GM19324 (cell line): Measurements from ENCODE around the gene JAK2.
"Not testable (repeated sequence)": the region's sequence is repeated elsewhere in the genome, so short reads cannot be mapped to it uniquely, and the experiment has no call there.

ENCODE experiments used
- ATAC-seq: cut with Tn5 transposase; IDR thresholded peaks from one replicate; pipeline ENCODE4 v1.9.1; 2021; ENCODE audit warnings: mild to moderate bottlenecking, moderate library complexity; ENCODE audit not compliant: unreplicated experiment, low FRiP score

Gene JAK2

DNA sequence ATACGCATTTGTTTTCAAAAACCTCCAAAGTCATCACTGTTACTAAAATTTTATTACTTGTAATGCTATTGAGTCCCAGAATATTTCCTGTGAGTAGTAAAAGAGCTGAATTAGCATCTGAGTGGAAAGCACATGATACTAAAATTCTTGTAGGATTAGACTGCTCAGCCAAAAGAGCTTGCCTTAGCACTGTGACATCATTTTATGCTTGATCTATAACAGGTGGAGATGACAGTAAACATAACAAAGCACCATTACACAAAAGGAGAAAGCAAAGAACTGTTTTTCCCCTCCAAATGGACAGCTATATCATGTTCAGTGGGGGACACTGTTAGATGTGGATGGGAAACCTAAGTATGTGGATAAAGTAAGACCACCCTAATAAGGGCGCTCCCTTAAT lies 5.8 kb upstream of the JAK2 start:
- no peak for ATAC-seq

DNA sequence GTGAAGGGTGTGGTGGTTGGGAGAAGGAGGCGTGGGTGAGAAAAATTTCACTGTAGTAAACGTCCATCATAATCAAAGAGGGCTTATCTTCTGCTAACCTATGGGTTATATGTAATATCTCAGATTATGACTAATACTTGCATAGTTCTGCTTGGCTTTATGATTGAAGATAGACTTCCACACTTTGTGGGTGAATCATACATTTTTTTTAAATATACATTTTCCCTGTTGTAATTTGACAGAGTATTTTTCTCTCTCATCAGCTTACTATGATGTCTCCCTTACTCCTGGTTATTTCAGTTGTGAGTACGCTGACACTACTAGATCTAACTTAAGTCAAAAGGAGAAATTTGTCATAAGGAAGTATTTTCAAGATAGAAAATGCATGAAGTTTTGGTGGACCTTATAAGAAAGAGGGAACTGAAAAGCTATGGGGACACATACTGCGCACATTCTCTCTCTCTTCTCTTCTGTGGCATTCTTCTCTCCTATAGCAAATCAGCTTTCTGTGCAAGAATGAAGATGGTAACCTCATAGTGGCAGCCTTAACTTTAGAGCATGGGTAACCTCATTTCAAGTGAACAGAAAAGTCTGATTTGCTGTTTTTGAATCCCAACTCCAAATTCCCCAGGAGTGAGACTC lies 4.9 kb upstream of the JAK2 start:
- no peak for ATAC-seq

DNA sequence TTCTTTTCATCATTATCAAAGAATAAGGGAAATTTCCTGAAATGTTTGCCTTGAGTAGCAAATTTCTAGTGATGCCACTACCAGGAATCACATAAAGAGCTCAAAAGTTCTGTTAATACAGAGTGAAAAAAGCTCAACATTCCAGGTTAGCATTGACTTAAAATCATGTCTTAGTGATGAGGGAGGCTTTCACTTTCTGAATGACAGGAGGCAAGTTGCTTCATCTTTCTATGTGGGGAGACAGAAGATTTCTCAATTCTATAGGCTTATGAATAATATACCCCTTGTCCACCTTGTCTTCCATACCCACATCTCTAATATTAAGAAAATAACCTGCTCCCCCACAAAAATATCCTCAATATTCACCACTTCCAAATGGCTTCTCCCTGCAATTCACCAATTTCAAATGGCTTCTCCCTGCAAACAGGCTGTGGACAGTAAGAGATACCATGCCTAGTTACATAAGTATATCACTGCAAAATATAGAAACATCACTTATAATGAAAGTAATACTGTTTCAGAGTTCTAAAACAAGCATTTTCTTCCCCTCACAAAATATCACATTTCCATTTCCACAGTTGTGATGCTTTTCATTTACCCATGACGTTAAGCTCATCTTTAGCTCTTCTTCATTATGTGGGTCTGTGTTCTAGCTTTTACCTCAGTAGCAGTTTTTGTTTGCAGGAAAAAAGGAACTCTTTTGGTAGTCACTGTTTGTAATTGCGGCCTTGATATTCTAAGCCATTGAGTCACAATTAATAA lies 2.2 kb upstream of the JAK2 start:
- no peak for ATAC-seq

DNA sequence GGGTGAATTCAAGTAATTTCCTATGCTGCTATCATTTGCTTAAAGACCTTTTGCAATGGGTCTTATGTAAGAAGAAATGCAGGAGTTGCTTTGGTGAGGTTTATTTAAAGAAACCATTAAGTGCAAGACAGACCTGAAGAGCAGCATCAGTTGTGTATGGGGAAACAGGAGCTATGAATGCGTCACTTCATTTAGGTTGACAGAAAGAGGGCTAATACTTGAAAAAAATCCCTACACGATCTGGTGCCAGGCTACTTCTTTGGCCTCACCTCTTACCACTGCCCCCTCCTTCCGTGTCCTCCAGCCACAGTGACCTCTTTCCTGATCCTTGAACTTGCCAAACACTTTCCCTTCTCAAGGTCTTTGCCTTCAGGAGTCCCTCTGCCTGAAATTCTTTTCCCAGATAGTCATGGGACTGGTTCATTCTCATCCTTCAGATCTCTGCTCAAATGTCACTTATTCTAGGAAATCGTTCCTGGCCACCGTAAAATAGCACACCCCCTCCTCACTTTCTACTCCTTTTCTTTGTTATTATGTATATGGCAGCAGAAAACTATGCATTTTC lies 1.4 kb upstream of the JAK2 start:
- ATAC-seq = no peak

DNA sequence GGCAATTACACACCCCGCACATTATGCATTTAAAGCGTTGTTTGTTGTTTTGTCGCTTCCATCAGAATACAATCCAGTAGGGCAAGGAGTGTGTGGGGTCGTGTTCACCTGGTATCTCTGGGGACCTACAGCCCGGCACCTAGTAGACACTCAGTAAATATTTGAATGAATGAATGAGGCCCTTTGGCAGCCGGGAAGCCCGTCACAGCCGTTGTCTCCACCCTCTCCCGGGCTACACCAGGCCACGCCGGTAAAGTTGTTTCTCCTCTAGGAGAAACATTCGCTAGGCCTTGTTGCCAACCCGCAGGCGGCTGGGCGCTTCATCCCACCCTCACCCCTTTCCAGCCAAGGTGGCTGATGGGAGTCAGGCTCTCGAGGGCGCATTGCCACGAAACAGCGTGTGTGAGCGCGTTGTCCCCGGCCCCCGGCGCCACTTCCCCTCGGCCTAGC lies 876 bp upstream of the JAK2 start:
- ATAC-seq = peak; percentile 19

DNA sequence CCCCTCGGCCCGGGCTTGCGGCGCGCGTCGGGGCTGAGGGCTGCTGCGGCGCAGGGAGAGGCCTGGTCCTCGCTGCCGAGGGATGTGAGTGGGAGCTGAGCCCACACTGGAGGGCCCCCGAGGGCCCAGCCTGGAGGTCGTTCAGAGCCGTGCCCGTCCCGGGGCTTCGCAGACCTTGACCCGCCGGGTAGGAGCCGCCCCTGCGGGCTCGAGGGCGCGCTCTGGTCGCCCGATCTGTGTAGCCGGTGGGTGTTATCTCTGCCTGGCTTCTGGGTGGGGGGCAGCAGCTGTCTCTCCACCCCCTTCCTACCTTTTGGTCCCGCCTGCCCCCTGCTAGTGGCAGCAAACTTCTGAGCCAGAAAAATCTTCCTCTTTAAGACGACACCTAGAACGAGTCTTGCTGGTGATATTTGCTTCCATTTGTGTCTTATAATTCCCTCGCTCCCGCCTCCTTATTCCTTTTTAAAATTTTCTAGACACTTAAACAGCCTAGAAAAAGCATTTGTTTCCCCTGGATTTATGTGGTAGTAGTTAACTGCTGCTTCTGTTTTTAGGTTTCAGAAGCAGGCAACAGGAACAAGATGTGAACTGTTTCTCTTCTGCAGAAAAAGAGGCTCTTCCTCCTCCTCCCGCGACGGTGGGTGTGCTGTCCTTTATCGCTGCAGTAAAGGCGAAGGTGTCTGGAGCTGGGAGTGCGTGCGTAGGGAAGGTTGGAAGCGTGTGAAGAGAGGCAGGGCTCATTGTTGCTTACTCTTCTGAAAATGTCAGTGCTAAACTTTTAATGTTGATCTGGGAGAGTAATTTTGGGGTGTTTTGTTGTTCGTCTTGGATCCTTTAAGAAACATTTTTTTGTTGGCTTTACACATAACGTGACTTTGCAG lies 554 bp downstream of the JAK2 start:
- no peak for ATAC-seq

DNA sequence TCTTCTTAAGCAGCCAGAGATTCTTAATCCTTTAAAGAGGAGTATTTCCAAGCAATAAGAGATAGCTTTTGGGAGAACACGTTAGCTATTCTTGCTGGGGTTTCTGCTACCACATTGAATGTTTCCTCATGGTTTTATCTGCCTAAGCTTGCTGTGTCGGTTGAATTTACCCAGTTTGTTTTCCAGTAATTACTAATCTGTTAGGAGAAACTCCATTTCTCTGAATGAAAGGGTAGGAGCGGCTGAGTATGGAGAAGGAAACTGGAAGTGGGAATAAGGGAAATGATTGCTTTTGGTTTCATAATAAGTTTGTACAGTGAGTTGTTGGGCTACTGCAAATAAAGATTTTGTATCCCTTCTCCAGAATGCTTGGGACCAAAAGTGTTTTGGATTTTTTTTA lies 1.2 kb downstream of the JAK2 start:
- ATAC-seq = no peak

DNA sequence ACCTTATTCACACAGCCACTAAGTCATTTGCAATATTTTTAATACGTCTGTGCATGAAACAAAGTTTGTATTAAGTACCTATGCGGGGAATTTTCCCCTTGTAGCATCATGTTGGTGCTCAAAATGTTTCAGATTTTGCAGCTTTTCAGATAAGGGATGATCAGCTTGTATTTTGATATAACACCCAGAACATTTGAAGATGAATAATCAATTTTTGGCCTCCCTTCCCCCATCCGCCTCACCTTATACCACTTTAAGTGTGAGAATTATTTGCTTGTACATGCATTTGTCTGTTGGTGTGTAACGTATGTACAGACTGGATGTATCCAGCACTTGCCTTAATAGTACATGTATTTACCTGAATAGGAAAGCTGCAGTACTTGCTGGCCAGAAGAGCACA lies 1.7 kb downstream of the JAK2 start:
- ATAC-seq = no peak

DNA sequence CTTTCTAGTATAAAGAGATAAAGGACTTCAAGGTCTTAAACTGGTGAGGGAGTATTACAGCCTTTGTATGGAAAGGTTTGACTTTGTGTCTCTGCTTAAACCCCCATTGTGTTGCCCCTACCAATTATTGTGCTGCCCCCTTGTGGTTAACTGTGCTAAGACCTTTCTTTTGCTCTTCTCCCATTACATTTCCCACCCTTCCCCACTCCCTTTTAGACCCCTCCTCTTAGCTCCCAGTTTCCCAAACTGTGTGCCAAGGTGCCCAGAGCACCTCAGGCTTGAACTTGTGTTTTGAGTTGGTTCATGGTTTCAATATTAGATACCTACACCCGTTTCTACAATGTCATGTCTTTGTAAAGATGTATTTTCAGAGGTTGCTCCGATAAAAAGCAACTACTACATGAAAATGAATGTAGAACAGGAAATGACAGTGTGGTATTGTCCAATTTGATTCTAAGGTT lies 2.9 kb downstream of the JAK2 start:
- no peak for ATAC-seq

DNA sequence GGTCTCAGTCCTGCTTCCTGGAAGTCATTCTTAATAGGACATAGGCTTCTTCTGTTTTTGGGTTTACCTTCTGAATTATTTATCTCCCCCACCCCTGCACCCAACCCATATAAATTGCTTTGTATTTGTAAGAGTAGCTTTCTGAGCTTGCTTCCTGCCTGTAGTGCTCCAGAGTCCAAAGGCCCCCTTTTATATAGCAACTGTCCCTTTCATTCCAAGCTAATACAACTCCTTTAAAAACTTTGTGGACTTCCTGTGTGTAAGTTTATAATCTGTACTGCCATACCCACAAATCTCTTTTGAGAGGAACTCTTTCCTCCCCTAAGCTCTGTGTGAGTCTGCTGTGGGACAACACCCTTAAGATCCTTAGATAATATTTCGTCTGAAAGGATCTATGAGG lies 7.8 kb downstream of the JAK2 start:
- no peak for ATAC-seq

DNA sequence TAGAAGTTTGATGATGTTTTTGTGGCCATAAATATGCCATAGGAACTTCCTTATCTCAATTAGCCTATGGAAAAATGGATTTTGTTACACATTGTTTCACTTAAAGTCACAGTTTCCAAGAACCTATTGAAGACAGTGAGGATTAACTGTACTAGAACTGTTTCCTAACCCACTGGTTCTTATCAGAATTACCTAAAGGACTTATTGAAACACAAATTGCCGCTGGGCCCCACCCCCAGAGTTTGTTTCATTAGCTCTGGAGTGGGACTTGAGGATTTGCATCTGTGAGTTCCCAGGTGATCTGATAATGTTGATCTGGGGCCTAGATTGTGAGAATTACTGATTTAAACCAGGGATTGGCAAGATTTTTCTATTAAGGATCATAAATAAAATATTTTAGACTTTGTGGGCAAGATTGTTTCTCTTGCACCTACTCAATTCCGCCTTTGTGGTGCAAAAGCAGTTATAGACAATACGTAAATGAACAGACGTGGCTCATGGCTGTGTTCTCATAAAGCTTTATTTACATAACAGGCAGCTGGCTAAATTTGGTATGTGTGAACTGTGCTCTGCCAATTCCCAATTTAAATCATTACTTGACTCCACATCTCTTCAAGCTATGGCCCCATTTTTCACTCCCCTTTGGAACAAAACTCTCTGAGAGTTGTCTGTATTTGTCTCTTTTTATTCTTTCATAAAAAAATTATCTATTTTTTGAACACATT lies 9.3 kb downstream of the JAK2 start:
- no peak for ATAC-seq

DNA sequence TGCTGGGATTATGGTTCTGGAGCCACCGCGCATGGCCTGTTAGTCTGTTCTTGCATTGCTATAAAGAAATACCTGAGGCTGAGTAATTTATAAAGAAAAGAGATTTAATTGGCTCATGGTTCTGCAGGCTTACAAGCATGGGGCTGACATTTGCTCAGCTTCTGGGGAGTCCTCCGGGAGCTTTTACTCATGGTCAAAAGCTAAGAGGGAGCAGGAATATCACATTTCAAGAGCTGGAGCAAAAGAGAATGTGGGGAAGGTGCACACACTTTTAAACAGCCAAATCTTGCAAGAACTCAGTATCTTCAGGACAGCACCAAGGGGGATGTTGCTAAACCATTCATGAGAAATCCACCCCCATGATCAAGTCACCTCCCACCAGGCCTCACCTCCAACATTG lies 12.1 kb downstream of the JAK2 start:
- no peak for ATAC-seq

DNA sequence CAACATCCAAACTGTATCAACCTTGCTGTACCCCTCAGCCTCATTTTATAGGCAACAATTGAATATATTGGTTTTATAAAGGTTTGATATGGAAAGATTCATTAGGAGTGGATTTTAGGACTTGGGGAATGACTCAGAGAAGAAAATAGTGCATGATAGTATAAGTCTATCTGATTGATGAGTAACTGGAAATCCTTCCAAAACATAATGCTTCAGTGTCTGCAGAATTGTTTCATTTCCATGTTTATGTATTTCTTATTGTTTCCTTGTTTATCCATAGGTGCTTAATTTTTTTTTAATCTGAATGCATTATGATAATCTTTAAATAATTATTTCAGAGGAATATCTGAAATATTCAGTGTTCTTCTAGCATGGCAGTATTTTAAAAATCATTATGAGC lies 12.6 kb downstream of the JAK2 start:
- no peak for ATAC-seq

DNA sequence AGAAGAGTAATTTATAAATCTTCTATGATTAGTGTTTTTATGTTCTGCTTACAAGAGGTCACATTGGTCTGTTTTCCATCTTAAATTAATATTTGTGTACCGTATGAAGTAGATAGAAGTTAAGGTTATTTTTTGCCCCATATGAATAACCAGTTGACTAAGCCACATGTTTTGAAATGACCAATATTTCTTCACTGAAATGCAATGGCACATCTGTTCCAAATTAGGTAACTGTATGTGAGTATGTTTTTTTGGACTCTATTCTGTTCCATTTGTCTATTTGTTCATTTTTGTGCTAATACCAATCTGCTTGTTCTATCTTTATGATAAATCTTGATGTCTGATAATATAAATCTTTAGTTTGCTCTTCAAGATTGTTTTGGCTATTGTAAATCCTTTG lies 17.7 kb downstream of the JAK2 start:
- no peak for ATAC-seq

DNA sequence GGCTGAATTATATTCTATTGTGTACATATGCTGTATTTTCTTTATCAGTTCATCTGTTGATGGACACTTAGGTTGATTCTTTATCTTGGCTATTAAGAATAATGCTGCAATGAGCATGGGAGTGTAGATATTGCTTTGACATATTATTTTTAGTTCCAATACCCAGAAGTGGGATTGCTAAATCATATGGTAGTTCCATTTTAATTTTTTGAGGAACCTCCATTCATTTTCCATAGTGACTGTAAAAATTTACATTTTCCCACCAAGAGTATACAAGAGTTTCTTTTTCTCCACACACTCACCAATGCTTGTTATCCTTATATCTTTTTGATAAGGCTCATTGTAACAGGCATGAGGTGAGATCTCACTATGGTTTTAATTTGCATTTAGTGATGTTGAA lies 19.4 kb downstream of the JAK2 start:
- no peak for ATAC-seq

DNA sequence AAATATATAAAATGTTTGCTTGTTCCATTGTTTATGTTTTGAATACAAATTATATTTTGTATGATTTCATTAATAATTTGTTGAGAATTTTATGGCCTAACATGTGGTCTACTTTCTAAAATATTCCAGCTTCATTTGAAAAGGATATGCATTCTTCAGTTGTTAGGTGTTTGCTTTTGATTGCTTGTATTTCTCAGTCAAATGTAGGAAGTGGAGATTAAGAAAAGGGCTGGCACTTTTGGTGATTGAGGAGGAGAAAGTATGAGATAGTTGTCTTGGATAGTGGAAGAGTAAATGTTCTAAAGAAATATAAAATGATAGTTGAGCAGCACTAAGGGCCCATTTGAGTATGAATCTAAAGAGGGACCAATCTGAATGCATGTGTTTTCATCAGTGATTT lies 23.1 kb downstream of the JAK2 start:
- ATAC-seq = no peak

DNA sequence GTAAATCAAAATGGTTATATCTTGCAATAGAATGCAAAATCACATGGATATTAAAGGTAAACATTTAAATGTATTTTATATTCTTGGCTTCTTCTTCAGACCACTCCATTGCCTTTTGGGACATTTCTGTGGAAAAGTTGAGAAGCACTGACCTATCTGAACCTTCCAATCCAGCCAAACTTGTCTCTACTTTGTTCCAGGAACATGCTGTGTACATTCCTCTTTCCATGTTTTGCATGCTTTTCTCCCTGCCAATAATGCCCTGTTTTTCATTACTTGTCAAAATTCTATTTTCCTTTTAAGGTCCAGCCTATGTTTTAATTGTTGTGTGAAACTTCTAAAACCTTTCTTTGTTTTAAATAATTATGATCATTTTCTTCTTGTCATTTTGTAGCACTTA lies 28.3 kb downstream of the JAK2 start:
- ATAC-seq = no peak

DNA sequence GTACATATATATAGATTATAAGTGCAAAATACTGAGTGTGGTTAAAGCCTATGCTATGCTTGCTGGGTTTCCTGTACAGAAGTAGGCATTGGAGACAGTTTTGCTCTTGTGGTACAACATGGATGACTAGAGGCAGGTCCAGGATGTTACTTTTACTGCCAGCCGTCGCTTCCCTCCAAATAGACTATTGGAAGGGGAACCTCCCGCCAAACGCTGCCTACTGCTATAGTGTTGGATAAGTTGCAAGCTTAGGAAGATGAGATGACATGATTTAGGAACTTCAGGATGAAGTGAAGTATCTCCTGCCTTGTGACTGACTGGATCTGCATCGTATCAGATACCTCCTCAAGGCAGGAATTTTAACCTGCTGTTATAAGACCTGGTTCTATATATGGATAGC lies 30.9 kb downstream of the JAK2 start:
- ATAC-seq = no peak

DNA sequence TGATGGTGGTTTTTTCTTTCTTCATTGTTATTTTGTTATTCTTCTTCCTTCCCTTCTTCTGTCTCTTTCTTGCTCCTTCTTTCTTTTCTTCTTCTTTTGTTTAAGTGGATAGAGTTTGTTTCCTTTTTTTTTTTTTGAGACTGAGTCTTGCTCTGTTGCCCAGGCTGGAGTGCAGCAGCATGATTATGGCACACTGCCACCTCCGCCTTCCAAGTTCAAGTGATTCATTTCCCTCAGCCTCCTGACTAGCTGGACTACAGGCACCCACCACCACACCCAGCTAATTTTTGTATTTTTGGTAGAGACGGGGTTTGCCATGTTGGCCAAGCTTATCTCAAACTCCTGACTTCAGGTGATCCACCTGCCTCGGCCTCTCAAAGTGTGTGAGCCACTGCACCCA lies 40.3 kb downstream of the JAK2 start:
- no peak for ATAC-seq

DNA sequence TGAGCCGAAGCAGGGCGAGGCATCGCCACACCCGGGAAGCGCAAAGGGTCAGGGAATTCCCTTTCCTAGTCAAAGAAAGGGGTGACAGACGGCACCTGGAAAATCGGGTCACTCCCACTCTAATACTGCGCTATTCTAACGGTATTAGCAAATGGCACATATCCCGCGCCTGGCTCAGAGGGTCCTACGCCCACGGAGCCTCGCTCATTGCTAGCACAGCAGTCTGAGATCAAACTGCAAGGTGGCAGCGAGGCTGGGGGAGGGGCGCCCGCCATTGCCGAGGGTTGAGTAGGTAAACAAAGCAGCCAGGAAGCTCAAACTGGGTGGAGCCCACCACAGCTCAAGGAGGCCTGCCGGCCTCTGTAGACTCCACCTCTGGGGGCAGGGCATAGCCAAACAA lies 46.9 kb downstream of the JAK2 start:
- not testable (repeated sequence) for ATAC-seq
